Vagina (tissue), 2 donors: ENCODE measurements around the gene BEST1.

ENCODE experiments used
- POLR2A ChIP-seq, 2 donors: fragments of 450-650 bp; IDR thresholded peaks; one replicate each; pipeline ENCODE4 v1.6.1; 2017; ENCODE audit warnings: antibody characterized with exemption in 2 of 2, mild to moderate bottlenecking in 2 of 2, moderate library complexity in 2 of 2
- POLR2AphosphoS5 ChIP-seq, 2 donors: sonication (generic); formaldehyde crosslinking; IDR thresholded peaks; one replicate each; pipeline ENCODE4 v1.9.0; 2017; ENCODE audit warnings: antibody characterized with exemption in 2 of 2, mild to moderate bottlenecking in 2 of 2, low read depth in 1 of 2; ENCODE audit not compliant: insufficient read depth in 1 of 2
- TF ChIP-seq, protein P1 (sequence below), 3 experiments: fragments of 450-650 bp in 2 of 3; fragments of 200-600 bp in 1 of 3; sonication (generic) in 1 of 3; IDR thresholded peaks; one replicate each; pipeline ENCODE4 v1.5.1; 2017 to 2019; ENCODE audit warnings: antibody characterized with exemption in 3 of 3, mild to moderate bottlenecking in 2 of 3, moderate library complexity in 2 of 3

DNA sequence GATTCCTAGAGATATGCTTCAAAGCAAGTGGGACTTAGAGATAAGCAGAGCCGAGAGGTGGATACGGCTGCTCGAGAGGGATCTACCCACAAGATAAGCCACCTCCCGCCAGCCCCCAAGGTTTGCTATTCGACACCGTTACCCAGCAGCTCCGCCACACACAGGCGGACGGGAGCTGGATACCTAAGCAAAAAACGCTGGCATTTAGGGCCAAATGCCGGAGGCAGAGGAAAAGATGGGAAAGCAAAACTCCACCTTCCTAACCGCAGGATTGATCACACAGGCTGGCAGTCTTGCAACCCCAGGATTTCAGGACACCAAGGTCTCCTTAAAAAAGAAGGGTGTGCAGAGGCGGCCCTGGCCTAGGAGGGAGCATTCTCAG is 16.6 kb downstream of the BEST1 start:
- TF ChIP-seq POLR2A (IDR thresholded peaks at IDR 0.05) = no peak
- TF ChIP-seq, protein P1, sequence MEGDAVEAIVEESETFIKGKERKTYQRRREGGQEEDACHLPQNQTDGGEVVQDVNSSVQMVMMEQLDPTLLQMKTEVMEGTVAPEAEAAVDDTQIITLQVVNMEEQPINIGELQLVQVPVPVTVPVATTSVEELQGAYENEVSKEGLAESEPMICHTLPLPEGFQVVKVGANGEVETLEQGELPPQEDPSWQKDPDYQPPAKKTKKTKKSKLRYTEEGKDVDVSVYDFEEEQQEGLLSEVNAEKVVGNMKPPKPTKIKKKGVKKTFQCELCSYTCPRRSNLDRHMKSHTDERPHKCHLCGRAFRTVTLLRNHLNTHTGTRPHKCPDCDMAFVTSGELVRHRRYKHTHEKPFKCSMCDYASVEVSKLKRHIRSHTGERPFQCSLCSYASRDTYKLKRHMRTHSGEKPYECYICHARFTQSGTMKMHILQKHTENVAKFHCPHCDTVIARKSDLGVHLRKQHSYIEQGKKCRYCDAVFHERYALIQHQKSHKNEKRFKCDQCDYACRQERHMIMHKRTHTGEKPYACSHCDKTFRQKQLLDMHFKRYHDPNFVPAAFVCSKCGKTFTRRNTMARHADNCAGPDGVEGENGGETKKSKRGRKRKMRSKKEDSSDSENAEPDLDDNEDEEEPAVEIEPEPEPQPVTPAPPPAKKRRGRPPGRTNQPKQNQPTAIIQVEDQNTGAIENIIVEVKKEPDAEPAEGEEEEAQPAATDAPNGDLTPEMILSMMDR (IDR thresholded peaks at IDR 0.05) = no peak
- TF ChIP-seq POLR2AphosphoS5 (IDR thresholded peaks at IDR 0.05; ENCODE audit: insufficient read depth in 1 of 2, low read depth in 1 of 2) = no peak
